ENCODE results near the gene ZMIZ1.

Gene ZMIZ1

GRCh38 chr10:79068562-79069324 is at the start of gene ZMIZ1:
TSS of gene ZMIZ1 (plus strand) at chr10:79068966. CDS start at chr10:79201633, 132,667 bp downstream.
- peak; percentile 96 for DNase-seq

- DNase-seq = no peak
These were observed 49.2 kb upstream of the ZMIZ1 start for GRCh38 chr10:79019441-79020014.

GRCh38 chr10:79020015-79020491 is 48.7 kb upstream of the ZMIZ1 start:
- DNase-seq = no peak

- DNase-seq = no peak
These were observed 48.2 kb upstream of the ZMIZ1 start for GRCh38 chr10:79020605-79021004.

GRCh38 chr10:79021331-79021907 is 47.3 kb upstream of the ZMIZ1 start:
- no peak for DNase-seq

- no peak for DNase-seq
These were observed 46.7 kb upstream of the ZMIZ1 start for GRCh38 chr10:79021948-79022499.

- no peak for DNase-seq
These were observed 46.1 kb upstream of the ZMIZ1 start for GRCh38 chr10:79022565-79023230.

GRCh38 chr10:79023240-79024162 is 45.3 kb upstream of the ZMIZ1 start:
- no peak for DNase-seq

GRCh38 chr10:79024296-79024695 is 44.5 kb upstream of the ZMIZ1 start:
- no peak for DNase-seq

- no peak for DNase-seq
These were observed 44.0 kb upstream of the ZMIZ1 start for GRCh38 chr10:79024720-79025198.

GRCh38 chr10:79025199-79025832 is 43.5 kb upstream of the ZMIZ1 start:
- DNase-seq = no peak

- no peak for DNase-seq
These were observed 42.4 kb upstream of the ZMIZ1 start for GRCh38 chr10:79026341-79026761.

- DNase-seq = no peak
These were observed 42.0 kb upstream of the ZMIZ1 start for GRCh38 chr10:79026806-79027146.

GRCh38 chr10:79027147-79028055 is 41.4 kb upstream of the ZMIZ1 start:
- no peak for DNase-seq

- no peak for DNase-seq
These were observed 40.7 kb upstream of the ZMIZ1 start for GRCh38 chr10:79028056-79028430.

- no peak for DNase-seq
These were observed 40.2 kb upstream of the ZMIZ1 start for GRCh38 chr10:79028451-79029010.

GRCh38 chr10:79029478-79030390 is 39.0 kb upstream of the ZMIZ1 start:
- DNase-seq = no peak

GRCh38 chr10:79030705-79031104 is 38.1 kb upstream of the ZMIZ1 start:
- no peak for DNase-seq

- no peak for DNase-seq
These were observed 37.0 kb upstream of the ZMIZ1 start for GRCh38 chr10:79031723-79032122.

Data from Kasumi-1 (cell line).